ENCODE data around the gene HDAC9.

HDAC9 gene

GRCh38 chr7:18524248-18524647, 28.7 kb downstream of the HDAC9 start:
- DNase-seq (ENCODE audit: low read depth in 2 of 2) = no peak

DNA sequence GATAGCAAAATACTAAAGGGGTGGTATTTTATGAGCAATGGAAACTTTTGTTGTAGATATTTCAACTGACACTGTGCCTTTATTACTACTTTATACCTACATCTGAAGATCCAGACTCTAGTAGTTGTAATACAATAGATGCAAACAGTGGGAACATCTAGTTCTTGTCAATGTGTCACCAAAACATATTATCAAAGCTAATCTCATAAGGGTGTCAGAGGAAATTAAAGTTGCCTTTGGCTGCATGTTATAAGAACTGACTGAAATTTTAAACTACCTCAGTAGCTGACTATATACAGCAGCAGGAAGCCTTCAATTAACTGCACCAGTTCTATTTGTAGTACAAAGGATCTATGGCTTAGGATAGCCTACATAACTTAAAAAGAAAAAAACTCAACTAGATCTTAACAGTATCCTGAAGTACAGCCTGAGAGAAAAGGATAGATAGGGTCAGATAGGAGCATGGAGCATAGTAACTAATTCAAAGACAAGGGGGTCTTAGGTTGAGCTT, 30.9 kb downstream of the HDAC9 start:
- no peak for DNase-seq (ENCODE audit: low read depth in 2 of 2)

GRCh38 chr7:18529239-18529638, 33.7 kb downstream of the HDAC9 start:
- DNase-seq (ENCODE audit: low read depth in 2 of 2) = no peak

DNA sequence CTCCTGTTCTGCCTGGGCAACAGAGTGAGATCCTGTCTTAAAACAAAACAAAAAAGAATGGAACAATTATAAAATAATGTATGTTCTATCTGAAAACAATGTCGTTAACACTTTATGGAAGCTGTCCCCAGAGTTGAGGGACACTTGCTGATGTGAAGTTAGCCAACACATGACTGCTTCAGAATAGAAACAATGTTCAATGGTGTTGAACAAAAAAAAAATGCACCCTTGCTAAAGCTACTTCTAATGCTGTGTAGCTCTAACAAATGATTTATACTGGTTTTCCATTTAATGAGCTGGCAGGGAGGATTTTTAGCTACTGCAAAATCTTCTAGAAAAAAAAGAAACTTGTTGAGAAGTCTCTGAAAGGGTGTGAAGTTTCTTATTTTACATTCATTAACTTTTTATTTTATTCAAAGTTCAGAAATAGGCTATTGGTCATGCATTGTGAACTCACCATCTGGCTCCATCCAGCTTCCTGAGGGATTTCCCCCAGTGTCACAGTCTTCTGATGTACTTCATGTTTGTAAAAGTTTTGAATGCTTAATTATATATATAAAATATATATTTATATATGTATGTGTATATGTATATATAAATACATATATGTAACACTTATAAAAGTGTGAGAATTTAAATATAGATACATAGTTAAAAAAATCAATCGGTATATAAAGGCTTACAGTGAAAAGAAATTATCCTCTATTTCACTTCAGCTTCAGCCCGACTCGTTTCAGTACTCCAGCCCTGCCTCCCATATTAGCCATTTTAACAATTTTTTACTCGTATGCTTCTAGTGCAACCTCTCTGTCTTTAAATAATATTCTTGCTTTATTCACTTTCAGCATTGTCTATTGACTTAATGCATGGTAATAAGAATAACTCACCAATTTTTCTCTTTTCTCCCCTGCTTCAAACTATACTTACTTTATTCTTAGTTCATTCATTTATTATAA, 35.0 kb downstream of the HDAC9 start:
- DNase-seq (ENCODE audit: low read depth in 2 of 2) = no peak

DNA sequence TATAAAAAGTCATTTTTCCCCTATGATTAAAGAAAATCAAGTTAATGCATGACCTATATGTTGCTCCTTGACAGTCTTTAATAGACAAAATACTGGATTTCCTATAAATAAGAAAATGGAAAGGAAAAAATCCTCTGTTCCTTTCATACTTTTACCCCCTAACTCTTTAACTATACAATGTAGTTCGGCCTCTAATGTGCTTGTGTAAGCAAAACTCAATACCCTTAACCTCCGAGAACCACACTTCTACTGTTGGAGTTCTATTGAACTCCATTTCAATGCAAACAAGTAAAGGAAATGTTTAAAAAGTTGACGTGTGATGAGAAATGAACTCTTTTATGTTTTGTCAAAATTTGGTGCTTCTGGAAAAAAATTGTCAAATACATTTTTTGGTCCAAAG, 36.0 kb downstream of the HDAC9 start:
- no peak for DNase-seq (ENCODE audit: low read depth in 2 of 2)

DNA sequence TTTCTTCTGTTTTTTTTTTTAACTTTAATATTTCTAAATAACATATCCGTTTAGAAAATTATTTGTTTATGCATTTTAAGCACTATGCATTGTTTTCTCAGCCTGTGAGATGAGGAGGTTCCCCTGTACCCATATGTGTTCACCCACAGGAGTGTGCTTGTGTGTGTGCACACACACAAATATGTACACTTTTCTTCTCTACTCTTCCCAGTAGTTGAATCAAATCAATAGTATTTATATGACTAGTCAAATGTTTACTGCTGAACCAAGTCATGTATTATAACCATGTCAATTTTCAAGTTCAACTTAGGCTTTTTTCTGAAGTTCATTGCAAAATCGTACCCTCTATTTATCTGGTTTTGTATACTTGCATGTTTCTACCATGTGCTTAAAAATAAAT, 37.3 kb downstream of the HDAC9 start:
- no peak for DNase-seq (ENCODE audit: low read depth in 2 of 2)

DNA sequence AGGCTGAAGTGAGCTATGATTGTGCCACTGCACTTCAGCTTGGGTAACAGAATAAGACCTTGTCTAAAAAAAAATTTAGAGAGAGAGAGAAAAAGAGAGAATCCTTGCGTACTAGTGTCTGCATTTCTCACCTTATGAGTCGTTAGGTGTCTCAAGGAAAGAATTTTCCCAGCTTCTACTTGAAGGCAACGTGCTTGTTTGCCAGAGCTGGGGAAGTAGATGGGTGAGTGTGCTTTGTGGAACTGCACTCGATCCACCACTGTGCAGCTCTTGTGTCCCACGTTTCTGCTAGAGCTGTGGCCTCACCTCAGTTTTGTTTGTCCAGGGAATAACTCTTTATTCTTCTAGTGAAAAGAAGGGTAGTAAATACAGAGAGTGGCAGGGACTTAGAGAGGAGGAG, 38.9 kb downstream of the HDAC9 start:
- DNase-seq (ENCODE audit: low read depth in 2 of 2) = no peak

GRCh38 chr7:18535810-18536415, 40.4 kb downstream of the HDAC9 start:
- no peak for DNase-seq (ENCODE audit: low read depth in 2 of 2)

GRCh38 chr7:18536486-18536885, 40.9 kb downstream of the HDAC9 start:
- no peak for DNase-seq (ENCODE audit: low read depth in 2 of 2)

DNA sequence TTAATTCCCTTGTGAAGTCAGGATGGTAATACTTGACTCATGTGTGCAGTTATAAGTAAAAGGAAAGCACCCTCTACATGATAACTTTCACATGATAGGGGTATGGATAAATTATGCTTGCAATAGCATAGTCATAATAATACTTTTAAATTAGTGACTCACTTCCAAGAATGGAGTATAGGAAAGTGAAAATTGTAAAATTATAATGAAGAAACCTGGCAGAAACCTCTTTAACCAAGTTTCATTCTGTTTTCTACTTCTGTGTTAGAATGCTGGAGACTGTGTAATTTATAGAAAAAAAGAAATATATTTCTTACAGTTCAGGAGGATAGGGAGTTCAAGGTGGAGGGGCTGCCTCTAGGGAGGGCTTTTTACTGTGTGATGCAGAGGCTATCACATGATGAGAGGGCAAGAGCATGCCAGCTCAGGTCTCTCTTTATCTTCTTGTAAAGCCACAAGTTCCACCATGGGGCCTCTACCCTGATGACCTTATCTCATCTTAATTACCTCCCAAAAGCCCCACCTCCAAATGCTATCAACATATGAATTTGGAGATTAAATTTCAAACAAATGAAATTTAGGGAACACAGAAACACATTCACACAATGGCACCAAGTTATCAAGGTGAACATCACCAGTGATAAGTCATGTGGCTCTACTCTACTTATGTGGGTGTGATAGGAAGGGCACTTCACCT, 43.2 kb downstream of the HDAC9 start:
- no peak for DNase-seq (ENCODE audit: low read depth in 2 of 2)

DNA sequence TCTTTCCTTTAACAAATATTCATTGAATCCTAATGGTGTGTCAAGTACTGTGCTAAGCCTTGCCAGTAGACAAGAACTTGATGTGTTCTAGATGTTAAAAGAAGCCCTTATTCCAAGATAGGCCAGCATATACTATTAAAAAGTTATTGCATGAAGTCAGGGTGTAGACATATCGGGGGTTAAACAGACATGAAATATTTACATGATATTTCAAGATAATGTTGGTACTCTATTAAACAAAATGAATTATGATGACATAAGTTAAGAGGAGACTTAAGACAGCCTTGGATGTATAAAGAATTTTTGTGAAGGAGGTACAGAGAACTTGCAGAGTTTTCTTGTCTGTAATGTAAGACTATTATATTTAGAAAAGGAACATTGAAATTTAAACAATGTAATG, 44.8 kb downstream of the HDAC9 start:
- no peak for DNase-seq (ENCODE audit: low read depth in 2 of 2)

GRCh38 chr7:18541181-18541870, 45.8 kb downstream of the HDAC9 start:
- DNase-seq (ENCODE audit: low read depth in 2 of 2) = no peak

DNA sequence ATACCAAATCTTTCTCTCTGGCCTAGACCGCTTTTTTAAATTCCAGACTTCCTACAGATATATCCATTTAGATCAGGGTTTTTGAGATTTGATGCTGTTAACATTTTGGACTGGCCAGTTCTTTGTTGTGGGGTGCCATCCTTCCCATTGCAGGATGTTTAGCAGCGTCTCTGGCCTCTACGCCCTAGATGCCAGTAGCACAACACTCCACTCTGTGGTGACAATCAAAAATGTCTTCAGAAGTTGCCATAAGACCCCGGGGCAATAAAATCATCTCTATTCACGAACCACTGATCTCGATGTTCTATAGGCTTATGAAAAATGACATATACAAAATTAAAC, 46.3 kb downstream of the HDAC9 start:
- no peak for DNase-seq (ENCODE audit: low read depth in 2 of 2)

DNA sequence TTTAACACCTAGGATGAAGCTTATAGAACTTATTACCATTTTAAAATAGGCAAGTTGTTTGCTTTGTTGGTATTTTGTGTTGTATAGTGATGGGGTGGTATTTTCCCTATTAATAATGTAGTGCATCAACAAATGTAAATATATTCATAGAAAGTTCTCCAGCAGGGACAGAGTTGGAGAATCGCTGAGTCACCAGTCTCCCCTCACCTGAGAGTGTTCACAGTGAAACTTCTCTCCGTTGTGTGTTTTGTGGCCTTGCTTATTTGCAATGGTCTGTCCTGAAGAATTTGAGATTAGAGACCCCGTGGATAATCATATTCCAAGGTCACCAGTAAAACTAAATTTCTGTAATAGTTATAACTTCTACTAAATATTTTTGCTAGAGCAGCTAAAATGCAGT, 51.0 kb downstream of the HDAC9 start:
- DNase-seq (ENCODE audit: low read depth in 2 of 2) = no peak

- DNase-seq (ENCODE audit: low read depth in 2 of 2) = no peak
Measured at GRCh38 chr7:18547509-18548187, 52.1 kb downstream of the HDAC9 start.

DNA sequence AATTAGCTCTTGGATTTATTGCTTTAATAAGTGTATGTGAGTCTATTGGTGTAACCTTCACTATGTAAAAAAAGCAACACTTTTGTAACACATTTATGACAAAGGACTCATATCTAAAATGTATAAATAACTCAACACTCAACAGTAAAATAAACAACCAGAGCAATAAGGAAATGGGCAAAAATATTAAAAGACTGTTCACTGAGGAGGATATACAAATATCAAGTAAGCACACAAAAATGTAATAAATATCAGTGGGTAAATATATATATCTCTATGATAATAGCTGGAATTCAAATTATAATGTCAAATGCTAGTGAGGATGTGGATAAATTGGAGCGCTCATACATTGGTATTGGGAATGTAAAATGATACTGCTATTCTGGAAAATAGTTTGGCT, 53.0 kb downstream of the HDAC9 start:
- no peak for DNase-seq (ENCODE audit: low read depth in 2 of 2)

DNA sequence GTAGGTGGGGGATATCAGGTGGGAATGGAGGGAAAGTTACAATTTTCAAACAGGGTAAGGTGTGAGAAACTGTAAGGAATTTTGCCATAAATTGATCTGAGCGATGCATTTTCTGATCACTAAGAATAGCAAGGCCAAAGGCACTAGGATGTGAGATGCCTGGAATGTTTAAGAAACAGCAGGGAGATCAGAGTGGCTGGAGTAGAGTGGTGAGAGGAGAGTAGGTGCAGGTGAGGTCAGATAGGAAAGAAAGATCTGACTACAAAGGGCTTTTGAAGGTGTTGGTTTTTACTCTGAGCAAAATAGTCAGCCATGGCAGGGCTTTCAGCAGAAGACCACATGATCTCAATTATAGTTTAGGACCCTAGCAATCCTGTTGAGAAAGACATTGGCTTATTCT, 55.0 kb downstream of the HDAC9 start:
- no peak for DNase-seq (ENCODE audit: low read depth in 2 of 2)

DNA sequence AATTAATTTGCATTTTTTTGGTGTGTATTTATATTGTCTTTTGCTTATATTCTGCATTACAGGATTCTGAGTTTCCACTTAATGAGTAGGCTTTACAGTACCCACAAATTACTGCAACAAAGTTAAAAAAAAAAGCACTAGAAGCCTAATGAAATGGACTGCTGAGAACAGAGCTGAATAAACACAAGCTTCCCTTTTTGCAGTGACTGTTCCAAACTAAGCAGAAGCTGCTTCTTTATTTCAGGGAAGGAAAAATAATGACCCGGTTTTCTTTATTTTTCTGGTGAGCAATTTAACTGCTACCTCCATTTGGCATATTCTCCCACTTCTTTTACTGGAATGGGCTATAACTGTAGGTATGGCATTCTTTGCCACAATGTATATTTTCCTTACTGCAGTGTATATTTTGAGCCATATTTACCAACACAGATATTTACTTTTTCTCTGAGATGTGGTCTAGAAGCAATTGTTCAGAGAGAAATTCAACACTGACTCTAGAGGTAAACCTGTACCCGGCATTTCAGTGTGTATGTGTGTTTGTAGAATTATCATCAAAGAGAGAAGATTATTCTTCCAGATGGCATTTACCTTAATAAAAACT, 56.9 kb downstream of the HDAC9 start:
- no peak for DNase-seq (ENCODE audit: low read depth in 2 of 2)

DNA sequence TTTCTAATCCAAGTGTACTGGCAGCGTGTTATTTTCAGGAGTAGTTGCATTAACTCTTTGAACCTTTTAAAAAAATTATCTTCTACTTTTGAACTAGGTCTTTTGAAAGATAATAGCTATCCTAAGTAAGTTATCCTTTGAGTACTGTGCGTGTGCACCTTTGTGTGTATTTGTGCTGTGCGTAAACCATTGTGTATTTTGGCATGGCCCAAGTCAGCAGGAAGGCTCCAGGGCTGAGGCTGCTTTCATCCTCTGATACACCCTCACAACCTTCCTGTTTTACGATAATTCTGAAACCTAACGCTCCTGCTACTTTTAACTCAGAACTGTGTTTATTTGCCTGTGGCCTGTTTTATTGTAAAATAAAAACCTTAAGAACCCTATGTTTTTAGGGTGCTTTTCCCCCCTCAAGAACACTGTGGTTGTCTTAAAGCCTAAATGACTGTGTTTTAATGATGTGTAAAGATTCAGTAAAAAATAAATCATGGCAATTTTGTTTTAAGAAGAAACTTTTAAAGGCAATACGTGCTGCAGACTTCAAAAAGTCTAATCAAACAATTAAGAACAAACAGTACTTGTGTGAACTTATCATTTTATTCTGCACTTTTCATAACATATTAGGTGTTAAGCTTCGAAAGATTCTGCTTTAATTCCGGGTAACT, 57.5 kb downstream of the HDAC9 start:
- DNase-seq (ENCODE audit: low read depth in 2 of 2) = no peak

GRCh38 chr7:18553605-18554003, 58.1 kb downstream of the HDAC9 start:
- DNase-seq (ENCODE audit: low read depth in 2 of 2) = no peak

DNA sequence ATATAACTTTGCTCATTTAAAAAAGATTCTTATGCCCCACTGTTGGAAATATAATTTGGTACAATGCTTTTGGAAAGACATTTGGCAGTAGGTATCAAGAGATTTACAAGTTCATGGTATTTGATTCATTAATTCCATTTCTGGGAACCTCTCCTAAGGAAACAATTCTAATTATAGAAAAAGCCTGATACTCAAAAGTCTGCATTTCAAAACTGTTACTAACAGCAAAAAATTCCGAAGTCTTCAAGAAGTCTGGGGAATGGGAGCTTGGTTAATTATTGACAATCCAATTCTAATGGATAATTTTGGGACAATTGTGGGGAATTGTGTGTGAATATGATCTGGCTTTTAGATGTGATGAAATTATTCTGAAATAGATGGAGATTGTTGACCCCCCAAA, 59.6 kb downstream of the HDAC9 start:
- DNase-seq (ENCODE audit: low read depth in 2 of 2) = no peak
